Activated T-cell treated with anti-CD3 and anti-CD28 coated beads, Interleukin-2, amount 50 U/mL, for 72 hours (primary cell): ENCODE data around the gene GPC3. TPM values are rescaled to one million over a fixed set of nuclear protein-coding genes. Genes with fewer than 3 reads are reported as not detected.

Experiments
- ATAC-seq, 2 donors: fragments of 150-1000 bp; cut with Tn5 transposase; replicated peaks in 1 of 2; 2 replicates each; pipeline ENCODE4 v1.10.0; 2021; ENCODE audit warnings: moderate library complexity in 2 of 2, mild to moderate bottlenecking in 1 of 2
- DNase-seq, 2 donors: peaks; one replicate each; pipeline ENCODE4 v3.0.0; 2021 to 2022; ENCODE audit warnings: mixed read lengths in 1 of 2
- H3K27ac Mint-ChIP-seq: one replicate; pipeline ENCODE4 v1.8.0; 2022; ENCODE audit warnings: mild to moderate bottlenecking, moderate library complexity, mixed read lengths
- H3K27me3 Mint-ChIP-seq: one replicate; pipeline ENCODE4 v1.8.0; 2022; ENCODE audit warnings: low read depth, mixed read lengths
- H3K36me3 Mint-ChIP-seq, 2 donors: one replicate each; pipeline ENCODE4 v1.8.0; 2022; ENCODE audit warnings: mixed read lengths in 2 of 2, mild to moderate bottlenecking in 1 of 2; ENCODE audit not compliant: insufficient read depth in 2 of 2
- H3K4me1 Mint-ChIP-seq: one replicate; pipeline ENCODE4 v1.8.0; 2022; ENCODE audit warnings: low read depth, mixed read lengths
- H3K4me3 Mint-ChIP-seq, 2 donors: one replicate each; pipeline ENCODE4 v1.8.0; 2022; ENCODE audit warnings: mild to moderate bottlenecking in 2 of 2, mixed read lengths in 2 of 2, moderate library complexity in 2 of 2
- H3K9me3 Mint-ChIP-seq, 2 donors: one replicate each; pipeline ENCODE4 v1.8.0; 2022; ENCODE audit warnings: mixed read lengths in 2 of 2
- total RNA-seq, 2 donors: library from RNA; stranded (reverse); gene quantifications; one replicate each; pipeline ENCODE4 v1.2.3, GENCODE V29; 2022

GPC3 gene
- total RNA-seq, 2 donors from 2014 or later, result 0.39 to 0.41 TPM

DNA sequence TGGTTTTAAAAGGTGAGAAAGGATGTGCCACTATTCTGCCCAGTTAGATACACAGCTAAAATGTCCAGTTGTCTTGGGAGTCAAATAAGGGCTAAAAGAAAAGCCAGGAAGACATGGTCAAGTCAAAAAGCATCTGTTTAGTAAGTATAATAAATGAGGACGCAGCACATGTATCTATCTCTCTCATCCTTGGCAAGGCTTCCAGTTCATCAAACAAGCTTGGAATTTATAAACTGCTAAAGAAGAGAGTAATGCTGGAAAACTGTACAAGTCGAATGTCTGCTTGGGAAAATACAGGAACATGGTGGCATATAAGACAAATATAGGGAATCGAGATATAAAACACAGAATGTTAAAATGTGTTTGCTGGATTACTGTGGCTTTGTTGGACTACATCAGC, 106.7 kb downstream of the GPC3 start:
- Mint-ChIP-seq H3K36me3 (no peaks in the 10 kb centered on the region), H3K4me3 (no peak overlapping the region), H3K27me3 (peaks cover 52% of the 10 kb centered on the region), H3K9me3 (no peaks in the 10 kb centered on the region), H3K27ac (no peak overlapping the region), H3K4me1 (no peaks in the 10 kb centered on the region)
- DNase-seq (no peak), ATAC-seq (no peak)

DNA sequence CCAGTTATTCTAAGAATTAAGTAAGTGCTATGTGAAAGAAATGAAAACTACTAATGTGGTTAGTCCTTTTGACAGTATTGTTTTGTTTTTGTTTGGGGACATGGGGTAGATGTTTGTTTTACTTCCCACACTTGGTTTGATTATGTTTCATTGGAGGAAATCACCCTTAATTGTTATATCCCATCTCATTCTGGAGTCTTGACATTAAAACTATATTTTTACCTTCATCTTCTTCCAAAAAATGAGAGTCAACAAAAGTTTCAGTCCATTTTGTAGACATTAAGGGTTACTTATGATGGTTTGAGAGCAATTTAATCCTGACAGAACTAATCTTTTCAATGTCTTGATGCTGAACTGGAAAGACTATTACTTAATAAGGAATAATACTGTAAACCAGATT, 108.7 kb downstream of the GPC3 start:
- no peak for DNase-seq
- H3K27ac Mint-ChIP-seq, result no peak overlapping the region
- H3K27me3 Mint-ChIP-seq, result peaks cover 39% of the 10 kb centered on the region
- no peaks in the 10 kb centered on the region for H3K36me3 Mint-ChIP-seq
- no peaks in the 10 kb centered on the region for H3K4me1 Mint-ChIP-seq
- no peaks in the 10 kb centered on the region for H3K9me3 Mint-ChIP-seq
- H3K4me3 Mint-ChIP-seq, result no peak overlapping the region
- no peak for ATAC-seq

DNA sequence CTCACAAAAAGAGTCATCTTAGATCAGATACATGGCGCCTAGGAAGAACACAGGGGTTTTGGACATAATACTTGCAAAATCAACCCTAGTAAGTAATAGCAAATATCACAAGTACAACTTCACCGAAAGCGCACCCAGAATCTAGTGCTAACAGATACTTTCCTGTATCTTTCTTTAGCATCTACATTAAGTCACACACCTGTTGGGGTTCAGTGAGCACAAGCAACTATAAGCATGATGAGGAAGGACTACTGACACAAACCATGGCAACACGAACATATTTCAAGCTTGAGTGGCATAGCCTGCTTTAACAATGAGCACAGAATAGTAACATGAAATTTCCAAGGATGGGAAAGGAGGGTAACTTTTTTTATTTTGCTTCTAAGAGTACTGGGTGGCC, 116.1 kb downstream of the GPC3 start:
- no peak overlapping the region for H3K27ac Mint-ChIP-seq
- DNase-seq, result no peak
- no peak overlapping the region for H3K4me3 Mint-ChIP-seq
- H3K9me3 Mint-ChIP-seq, result no peaks in the 10 kb centered on the region
- no peaks in the 10 kb centered on the region for H3K36me3 Mint-ChIP-seq
- ATAC-seq, result no peak
- peaks cover 40% of the 10 kb centered on the region for H3K27me3 Mint-ChIP-seq
- no peaks in the 10 kb centered on the region for H3K4me1 Mint-ChIP-seq

DNA sequence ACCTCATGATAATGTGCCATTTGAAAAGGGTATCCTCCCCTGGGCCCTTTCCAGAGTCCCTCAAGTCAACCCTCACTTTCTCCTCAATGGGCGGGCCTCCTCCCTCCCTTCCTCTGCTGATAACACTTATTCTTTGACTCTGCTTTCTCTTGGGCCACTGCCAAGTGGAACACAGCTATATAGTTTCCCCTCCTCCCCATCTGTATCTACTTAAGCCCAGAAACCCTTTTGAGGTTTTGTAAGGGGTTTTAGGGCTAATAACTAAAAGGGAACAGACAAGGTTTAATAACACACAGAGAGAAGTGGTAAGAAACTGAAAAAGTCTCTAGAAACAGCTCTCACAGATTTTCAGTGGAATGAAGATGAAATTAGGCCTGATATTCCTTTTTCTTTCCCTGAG, 116.7 kb downstream of the GPC3 start:
- H3K4me1 Mint-ChIP-seq, result no peaks in the 10 kb centered on the region
- DNase-seq, result no peak
- H3K27ac Mint-ChIP-seq, result no peak overlapping the region
- no peaks in the 10 kb centered on the region for H3K36me3 Mint-ChIP-seq
- no peak overlapping the region for H3K4me3 Mint-ChIP-seq
- no peak for ATAC-seq
- H3K9me3 Mint-ChIP-seq, result no peaks in the 10 kb centered on the region
- peaks cover 42% of the 10 kb centered on the region for H3K27me3 Mint-ChIP-seq

DNA sequence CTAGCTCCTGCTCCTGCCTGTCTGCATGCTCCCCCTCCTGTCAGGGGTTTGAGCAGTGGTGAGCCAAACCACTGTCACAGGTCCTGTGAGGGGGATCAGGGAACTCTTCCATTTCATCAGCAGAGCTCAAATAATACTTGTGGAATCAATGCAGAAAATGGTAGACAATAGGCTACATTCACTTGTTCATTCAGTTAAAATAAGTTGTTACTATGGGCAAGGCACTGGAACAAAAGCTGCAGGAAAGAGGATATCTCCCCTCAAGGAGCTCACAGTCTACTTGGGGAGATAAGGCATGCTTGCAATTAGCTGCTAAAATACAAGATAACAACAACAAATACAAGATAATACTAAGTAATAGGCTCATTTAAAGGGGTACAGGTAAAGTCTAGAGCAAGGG, 117.1 kb downstream of the GPC3 start:
- H3K4me1 Mint-ChIP-seq, result no peaks in the 10 kb centered on the region
- peaks cover 43% of the 10 kb centered on the region for H3K27me3 Mint-ChIP-seq
- DNase-seq (no peak), ATAC-seq (no peak)
- H3K9me3 Mint-ChIP-seq, result no peaks in the 10 kb centered on the region
- H3K36me3 Mint-ChIP-seq, result no peaks in the 10 kb centered on the region
- no peak overlapping the region for H3K4me3 Mint-ChIP-seq
- H3K27ac Mint-ChIP-seq, result no peak overlapping the region

DNA sequence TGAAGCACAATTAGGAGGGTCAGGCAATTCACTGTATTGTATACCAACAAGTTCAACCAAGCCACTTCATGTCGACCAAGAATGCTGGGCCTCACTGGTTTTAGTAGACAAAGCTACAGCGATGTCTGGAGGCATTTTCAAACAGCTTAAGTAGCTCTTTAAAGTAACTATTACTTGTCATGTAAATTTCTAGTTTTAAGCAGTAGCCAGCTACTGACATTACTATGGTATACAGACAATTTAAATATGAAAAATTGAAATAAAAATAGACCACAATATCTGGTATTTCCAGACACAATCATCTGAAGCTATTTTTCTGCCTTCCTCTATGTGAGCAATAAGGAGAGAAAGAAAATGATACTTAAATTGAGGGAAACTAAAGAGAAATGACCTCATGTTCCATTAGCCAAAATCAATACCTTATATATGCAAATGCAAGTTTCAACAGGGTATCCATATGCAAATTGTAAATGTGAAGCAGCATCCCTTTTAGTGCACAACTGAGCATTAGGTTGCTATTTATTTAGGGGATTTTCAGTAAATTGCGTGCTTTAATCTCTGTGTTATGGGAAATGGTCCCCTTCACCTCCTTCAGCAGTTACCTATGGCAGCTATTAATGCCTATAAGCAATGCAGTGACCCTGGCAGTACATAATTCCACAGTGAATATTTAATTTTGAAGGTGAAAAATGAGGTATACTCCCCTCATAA, 119.5 kb downstream of the GPC3 start:
- Mint-ChIP-seq H3K36me3 (no peaks in the 10 kb centered on the region), H3K27ac (no peak overlapping the region), H3K4me3 (no peak overlapping the region)

DNA sequence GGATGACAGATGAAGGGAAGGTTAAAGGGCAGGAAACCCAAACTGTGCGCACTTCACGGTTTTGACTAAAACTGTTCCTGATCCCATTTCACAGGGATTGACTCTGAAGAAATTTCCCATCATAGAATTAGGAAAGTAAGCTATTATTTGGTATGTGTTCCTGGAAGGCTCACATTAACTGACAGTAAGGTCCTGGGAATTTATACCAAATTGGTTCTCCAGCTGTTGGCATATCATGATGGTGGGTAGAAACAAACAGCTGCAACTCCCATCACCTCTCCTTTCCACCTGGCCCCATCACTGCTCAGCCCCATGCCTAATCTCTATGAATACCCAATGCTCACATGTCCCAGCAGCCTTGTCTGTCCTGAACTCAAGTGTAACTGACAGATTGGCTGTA, 121.2 kb downstream of the GPC3 start:
- Mint-ChIP-seq H3K36me3 (no peaks in the 10 kb centered on the region), H3K27me3 (peaks cover 48% of the 10 kb centered on the region), H3K4me1 (no peaks in the 10 kb centered on the region), H3K4me3 (no peak overlapping the region), H3K9me3 (no peaks in the 10 kb centered on the region), H3K27ac (no peak overlapping the region)
- ATAC-seq, result no peak
- DNase-seq, result no peak

More for the DNA sequence above, 119.5 kb downstream of the GPC3 start:
- DNase-seq, result no peak
- Mint-ChIP-seq H3K4me1 (no peaks in the 10 kb centered on the region), H3K27me3 (peaks cover 50% of the 10 kb centered on the region), H3K9me3 (no peaks in the 10 kb centered on the region)
- no peak for ATAC-seq

DNA sequence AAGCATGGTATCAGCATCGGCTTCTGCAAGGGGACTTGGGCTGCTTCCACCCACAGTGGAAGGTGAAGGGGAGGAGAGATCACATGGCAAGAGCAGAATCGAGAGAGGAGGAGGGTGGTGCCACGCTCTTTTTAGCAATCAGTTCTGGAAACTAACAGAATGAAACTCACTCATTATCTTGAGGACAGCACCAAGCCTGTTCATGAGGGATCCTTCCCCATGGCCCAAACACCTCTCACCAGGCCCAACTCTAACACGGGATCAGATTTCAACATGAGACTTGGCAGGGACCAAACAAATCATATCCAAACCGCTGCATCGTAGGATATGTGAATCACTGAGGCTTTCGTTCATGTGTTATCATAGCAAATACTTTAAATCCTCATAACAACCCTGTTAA, 125.5 kb downstream of the GPC3 start:
- Mint-ChIP-seq H3K4me3 (no peak overlapping the region), H3K4me1 (no peaks in the 10 kb centered on the region), H3K9me3 (no peaks in the 10 kb centered on the region), H3K27ac (no peak overlapping the region), H3K27me3 (peaks cover 47% of the 10 kb centered on the region), H3K36me3 (no peaks in the 10 kb centered on the region)
- no peak for DNase-seq
- ATAC-seq, result no peak

DNA sequence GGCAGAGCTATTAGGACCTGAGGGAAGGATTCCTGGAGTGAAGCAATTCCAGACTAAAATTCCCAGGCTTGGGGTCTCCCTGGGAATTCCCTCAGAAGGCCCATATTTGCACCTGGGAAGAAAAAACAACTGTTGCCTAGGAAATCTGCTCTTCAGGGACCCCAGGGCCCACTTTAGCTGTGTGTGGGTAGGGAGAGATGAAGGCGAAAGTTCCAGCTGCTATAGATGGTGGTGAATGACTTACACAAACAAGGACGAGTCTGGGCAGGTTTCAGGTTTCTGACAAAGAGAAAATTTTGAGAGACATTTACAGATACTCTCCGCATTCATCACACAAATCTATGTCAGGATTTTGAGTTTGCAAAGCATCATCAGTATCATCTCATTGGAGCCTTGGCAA, 126.1 kb downstream of the GPC3 start:
- no peak for DNase-seq
- no peak for ATAC-seq
- H3K36me3 Mint-ChIP-seq, result no peaks in the 10 kb centered on the region
- H3K27me3 Mint-ChIP-seq, result peaks cover 42% of the 10 kb centered on the region
- H3K4me1 Mint-ChIP-seq, result no peaks in the 10 kb centered on the region
- no peaks in the 10 kb centered on the region for H3K9me3 Mint-ChIP-seq
- no peak overlapping the region for H3K4me3 Mint-ChIP-seq
- H3K27ac Mint-ChIP-seq, result no peak overlapping the region

DNA sequence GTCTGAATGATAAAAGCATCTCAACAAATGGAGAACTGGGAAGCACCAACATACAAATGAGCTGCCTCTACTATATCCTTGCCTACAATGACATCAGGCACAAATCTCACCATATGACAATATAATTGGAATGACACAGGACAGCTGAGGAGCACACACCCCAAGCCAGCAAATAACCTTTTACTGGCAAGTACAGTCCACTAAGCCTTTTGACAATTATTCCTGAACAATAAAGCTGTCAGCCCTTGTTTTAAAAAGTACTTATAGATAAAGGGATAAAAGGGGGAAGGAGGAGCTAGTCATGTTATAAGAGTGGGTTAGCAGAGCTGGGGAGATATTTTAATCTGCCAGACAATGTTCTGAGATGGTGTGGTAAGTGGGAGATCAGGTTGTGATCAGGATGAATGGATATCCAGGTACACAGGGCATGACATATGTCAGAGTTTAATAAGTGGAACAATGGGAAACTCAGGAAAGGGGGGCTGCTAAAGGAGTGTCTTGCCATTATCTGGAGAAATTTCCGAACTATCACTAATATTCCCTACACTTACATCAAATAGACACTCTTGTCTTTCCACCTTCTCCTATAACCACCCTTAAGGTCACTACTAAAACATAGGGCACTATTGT, 127.6 kb downstream of the GPC3 start:
- Mint-ChIP-seq H3K9me3 (no peaks in the 10 kb centered on the region), H3K36me3 (no peaks in the 10 kb centered on the region), H3K4me3 (no peak overlapping the region), H3K27me3 (peaks cover 41% of the 10 kb centered on the region), H3K27ac (no peak overlapping the region), H3K4me1 (no peaks in the 10 kb centered on the region)
- no peak for ATAC-seq
- no peak for DNase-seq

DNA sequence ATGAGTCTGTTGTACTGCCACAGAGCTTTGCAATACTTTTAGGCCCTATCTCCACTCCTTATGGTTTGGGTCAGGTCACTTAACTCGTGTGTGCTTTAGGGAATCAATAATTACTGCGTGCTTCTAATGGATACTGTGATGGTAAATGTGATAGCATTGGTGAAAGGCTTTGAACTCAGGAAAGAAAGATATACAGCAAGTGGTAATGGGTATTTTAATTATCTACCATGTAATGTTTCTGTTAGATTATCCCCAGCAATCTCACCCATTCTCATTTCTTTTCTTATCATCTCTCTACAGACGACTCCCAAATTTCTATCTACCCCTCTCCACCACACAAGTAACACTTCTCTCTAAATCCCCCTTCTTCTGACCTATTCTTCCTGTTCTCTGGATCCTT, 128.6 kb downstream of the GPC3 start:
- ATAC-seq, result no peak
- H3K27ac Mint-ChIP-seq, result peak overlapping the region; percentile 20

DNA sequence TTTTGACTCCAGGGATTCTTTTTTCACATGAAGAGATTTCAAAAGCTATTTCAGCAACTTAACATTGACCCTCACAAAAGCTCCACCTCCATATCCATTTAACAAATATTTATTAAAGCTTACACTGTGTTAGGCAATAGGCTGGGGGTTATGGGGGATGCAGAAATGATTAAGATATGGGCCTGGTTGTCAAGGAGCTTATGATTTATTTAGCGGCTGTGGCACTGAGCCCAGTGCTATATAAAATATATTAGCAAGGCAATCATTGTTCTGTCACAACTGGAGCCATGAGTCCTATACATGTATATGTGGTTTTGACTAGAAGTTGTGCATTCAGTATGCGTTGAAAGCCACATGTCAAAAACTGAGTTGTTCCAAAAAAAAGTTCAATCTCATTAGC, 131.1 kb downstream of the GPC3 start:
- no peak for DNase-seq
- Mint-ChIP-seq H3K27me3 (peaks cover 32% of the 10 kb centered on the region), H3K27ac (no peak overlapping the region), H3K36me3 (no peaks in the 10 kb centered on the region), H3K9me3 (no peaks in the 10 kb centered on the region), H3K4me1 (no peaks in the 10 kb centered on the region), H3K4me3 (no peak overlapping the region)
- no peak for ATAC-seq

More for the DNA sequence above, 128.6 kb downstream of the GPC3 start:
- H3K9me3 Mint-ChIP-seq, result no peaks in the 10 kb centered on the region
- no peaks in the 10 kb centered on the region for H3K4me1 Mint-ChIP-seq
- H3K36me3 Mint-ChIP-seq, result no peaks in the 10 kb centered on the region
- no peak for DNase-seq
- peaks cover 35% of the 10 kb centered on the region for H3K27me3 Mint-ChIP-seq
- H3K4me3 Mint-ChIP-seq, result no peak overlapping the region

DNA sequence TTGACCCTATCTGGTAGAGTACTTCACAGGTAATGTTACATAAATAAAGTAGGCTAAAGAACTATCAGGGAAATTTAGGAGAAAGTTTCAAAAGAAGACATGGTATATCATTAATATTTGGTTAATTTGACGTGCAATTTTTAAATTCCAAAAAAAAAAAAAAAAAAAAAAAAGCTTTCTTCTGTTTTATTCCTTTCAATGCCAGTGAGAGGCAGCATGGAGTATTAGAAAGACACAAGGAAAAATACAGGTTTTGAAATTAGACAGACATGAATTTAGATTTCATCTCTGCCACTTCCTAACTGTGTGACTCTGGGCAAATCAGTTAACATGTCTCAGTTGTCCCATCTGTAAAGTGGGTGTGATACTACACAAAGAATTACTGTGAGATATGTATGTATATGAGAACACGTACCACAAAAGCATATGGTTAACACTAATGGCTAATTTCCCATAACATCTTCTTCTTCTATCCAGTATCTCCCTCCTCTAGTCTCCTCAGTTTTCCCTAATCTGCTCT, 132.5 kb downstream of the GPC3 start:
- no peak for DNase-seq
- Mint-ChIP-seq H3K4me1 (no peaks in the 10 kb centered on the region), H3K27me3 (peaks cover 31% of the 10 kb centered on the region), H3K27ac (no peak overlapping the region), H3K4me3 (no peak overlapping the region), H3K36me3 (no peaks in the 10 kb centered on the region), H3K9me3 (no peaks in the 10 kb centered on the region)
- no peak for ATAC-seq

DNA sequence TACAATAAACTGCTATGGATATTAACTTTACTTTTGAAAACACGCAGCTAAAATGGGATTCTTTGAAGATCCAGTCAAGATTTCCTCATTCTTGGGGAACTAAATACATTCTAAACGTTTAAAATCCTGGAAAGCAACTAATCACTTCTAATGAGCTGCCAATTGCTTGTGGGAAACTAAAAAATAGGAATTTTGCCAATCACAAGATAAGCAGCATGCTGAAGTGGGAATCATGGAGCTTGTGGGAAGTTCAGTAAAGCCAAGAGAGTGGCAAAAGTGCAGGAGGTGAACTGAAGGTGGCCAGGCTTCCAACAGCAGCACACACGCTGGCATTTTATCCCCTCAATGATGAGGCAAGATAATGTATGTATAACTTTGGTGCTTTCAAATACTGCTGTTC, 133.0 kb downstream of the GPC3 start:
- DNase-seq (no peak), ATAC-seq (no peak)
- H3K4me3 Mint-ChIP-seq, result no peak overlapping the region
- no peak overlapping the region for H3K27ac Mint-ChIP-seq
- H3K4me1 Mint-ChIP-seq, result no peaks in the 10 kb centered on the region
- peaks cover 31% of the 10 kb centered on the region for H3K27me3 Mint-ChIP-seq
- H3K36me3 Mint-ChIP-seq, result no peaks in the 10 kb centered on the region
- no peaks in the 10 kb centered on the region for H3K9me3 Mint-ChIP-seq
